HepG2 (cell line): ENCODE results near the gene PDIA2. TPM values are rescaled to one million over a fixed set of nuclear protein-coding genes. Genes with fewer than 3 reads are reported as not detected.

Source experiments
- CENPX ChIP-seq: sonication (generic); formaldehyde crosslinking; IDR thresholded peaks from 2 replicates; pipeline ENCODE4 v1.9.0; 2021; ENCODE audit warnings: mild to moderate bottlenecking, missing genetic modification reagents, moderate library complexity
- KLF6 ChIP-seq: IDR thresholded peaks from 2 replicates; pipeline ENCODE4 v1.8.0; 2016; ENCODE audit warnings: missing biosample characterization, missing genetic modification reagents
- NR2F1 ChIP-seq, 2 experiments: fragments of 450-650 bp in 1 of 2; formaldehyde crosslinking in 1 of 2; IDR thresholded peaks; 2 replicates each; pipeline versions ENCODE4 v1.5.0 to v1.6.1; 2016 to 2020; ENCODE audit warnings: mild to moderate bottlenecking in 1 of 2, missing compliant biosample characterization in 1 of 2, missing genetic modification reagents in 1 of 2, moderate library complexity in 1 of 2
- PRPF4 ChIP-seq: fragments of 200-400 bp; formaldehyde crosslinking; IDR thresholded peaks from 2 replicates; pipeline ENCODE4 v1.6.1; 2016; ENCODE audit warnings: low read length, low read depth; ENCODE audit not compliant: poor library complexity, severe bottlenecking
- TBX2 ChIP-seq: sonication (generic); formaldehyde crosslinking; IDR thresholded peaks from 2 replicates; pipeline ENCODE4 v1.5.0; 2020; ENCODE audit warnings: missing genetic modification reagents, mild to moderate bottlenecking, borderline replicate concordance
- THAP9 ChIP-seq: sonication (generic); formaldehyde crosslinking; IDR thresholded peaks from 2 replicates; pipeline ENCODE4; 2020; ENCODE audit warnings: missing genetic modification reagents, mild to moderate bottlenecking, borderline replicate concordance
- ZBTB25 ChIP-seq: IDR thresholded peaks from 2 replicates; pipeline ENCODE4 v1.6.1; 2018; ENCODE audit warnings: missing genetic modification reagents
- ZFX ChIP-seq: sonication (generic); formaldehyde crosslinking; IDR thresholded peaks from 2 replicates; pipeline ENCODE4 v1.4.0; 2020; ENCODE audit warnings: mild to moderate bottlenecking, low read depth, missing genetic modification reagents, moderate library complexity
- ZNF280B ChIP-seq: sonication (generic); formaldehyde crosslinking; IDR thresholded peaks from 2 replicates; pipeline ENCODE4 v1.5.0; 2020; ENCODE audit warnings: missing genetic modification reagents, mild to moderate bottlenecking, borderline replicate concordance
- ZNF441 ChIP-seq: sonication (generic); formaldehyde crosslinking; IDR thresholded peaks from 2 replicates; pipeline ENCODE4 v1.7.0; 2021; ENCODE audit warnings: missing genetic modification reagents, borderline replicate concordance
- ZNF510 ChIP-seq: sonication (generic); formaldehyde crosslinking; IDR thresholded peaks from 2 replicates; pipeline ENCODE4 v1.4.0; 2020; ENCODE audit warnings: low read depth, mild to moderate bottlenecking, missing genetic modification reagents
- ZNF556 ChIP-seq: sonication (generic); formaldehyde crosslinking; IDR thresholded peaks from 2 replicates; pipeline ENCODE4 v1.4.0; 2020; ENCODE audit warnings: mild to moderate bottlenecking, missing genetic modification reagents, borderline replicate concordance
- ZNF614 ChIP-seq: IDR thresholded peaks from 2 replicates; pipeline ENCODE4 v1.6.1; 2018; ENCODE audit warnings: missing biosample characterization, missing genetic modification reagents, inconsistent platforms, borderline replicate concordance
- ZNF678 ChIP-seq: sonication (generic); formaldehyde crosslinking; IDR thresholded peaks from 2 replicates; pipeline ENCODE4 v1.4.0; 2020; ENCODE audit warnings: mild to moderate bottlenecking, missing genetic modification reagents
- ZNF850 ChIP-seq: sonication (generic); formaldehyde crosslinking; conservative IDR thresholded peaks from 2 replicates; pipeline ENCODE4 v1.9.0; 2021; ENCODE audit warnings: mild to moderate bottlenecking, missing genetic modification reagents
- polyA plus RNA-seq, 8 experiments: library from polyadenylated mRNA; depleted of rRNA in 3 of 8; stranded (reverse) in 7 of 8; unstranded in 1 of 8; fragments of >200 nt; fragmentation: Illumina TruSeq in 4 of 8; extraction: Trizol in 4 of 8; gene quantifications; 2 replicates each; pipeline versions ENCODE4 v1.2.1 to v1.2.3, GENCODE V29; 2011 to 2016; ENCODE audit warnings: low read depth in 4 of 8, missing spikeins in 1 of 8, mixed read lengths in 1 of 8; ENCODE audit not compliant: insufficient read depth in 1 of 8
- total RNA-seq, 5 experiments: library from RNA; depleted of rRNA; stranded (reverse); fragments of >200 nt; fragmentation: Illumina TruSeq; extraction: Trizol; gene quantifications; 2 replicates each; pipeline ENCODE4 v1.2.3, GENCODE V29; 2016; ENCODE audit warnings: low read depth in 1 of 5
- TF ChIP-seq, protein P1 (sequence below): sonication (generic); formaldehyde crosslinking; IDR thresholded peaks from 2 replicates; pipeline ENCODE4 v1.4.0; 2020; ENCODE audit warnings: missing genetic modification reagents
- TF ChIP-seq, protein P2 (sequence below): sonication (generic); formaldehyde crosslinking; conservative IDR thresholded peaks from 2 replicates; pipeline ENCODE4 v1.4.0; 2020; ENCODE audit warnings: missing genetic modification reagents

Gene PDIA2
- total and polyA plus RNA-seq, 2 of the 13 experiments (the other 11 are each of a cell fraction or from before 2014, with no cell fraction given) = 0.35 to 1.9 TPM

DNA sequence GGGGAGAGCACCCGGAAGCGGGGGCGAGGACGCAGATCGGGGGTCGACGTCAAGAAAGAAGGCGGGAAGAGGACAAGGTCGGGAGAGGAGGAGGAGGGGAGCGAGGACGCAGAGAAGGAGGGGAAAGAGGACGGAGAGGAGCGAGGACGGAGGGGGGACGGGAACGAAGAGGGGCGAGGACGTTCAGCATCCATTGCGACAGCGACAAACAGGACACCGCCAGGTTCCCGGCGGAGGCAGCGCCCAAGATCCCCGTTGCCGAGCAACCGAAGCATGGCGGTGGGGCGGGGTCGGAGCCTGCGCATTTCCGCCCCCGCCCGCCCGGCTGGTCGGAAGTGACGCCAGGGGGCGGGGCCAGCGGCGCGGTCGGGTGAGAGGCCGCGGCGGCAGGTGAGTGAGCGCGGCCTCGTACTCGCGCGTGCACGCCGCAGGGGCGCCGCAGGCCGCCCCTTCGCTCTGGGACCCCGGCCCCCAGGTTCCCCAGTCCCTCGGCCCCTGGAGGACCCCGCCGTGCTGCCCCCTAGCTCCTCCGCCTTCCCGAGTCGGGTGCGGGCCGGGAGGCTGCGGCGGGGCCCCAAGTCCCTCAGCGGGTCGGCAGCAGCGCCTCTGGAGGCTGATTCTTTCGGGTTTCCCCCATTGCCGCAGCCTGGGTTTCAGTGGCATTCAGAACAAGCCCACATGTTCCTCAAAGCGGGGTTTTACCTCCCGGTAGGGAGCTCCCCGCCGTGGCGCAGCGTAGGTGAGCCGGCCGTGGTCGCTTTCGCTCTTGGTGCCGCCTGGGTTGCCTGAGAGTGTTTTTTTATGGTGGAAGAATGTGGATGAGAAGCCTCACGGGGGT, 48.3 kb upstream of the PDIA2 start, which contains the start of gene FAM234A (continued):
- TF ChIP-seq CENPX (no peak), NR2F1 (CRISPR knock-in tag; IDR thresholded peaks at IDR 0.05) (no peak), ZNF556 (0 out of 2 replicates have a peak, but pooled peaks have one; percentile 62), ZNF678 (no peak; the same call in 1 of the 2 replicates), ZNF510 (CRISPR knock-in tag) (no peak), ZNF441 (CRISPR knock-in tag) (0 out of 2 replicates have a peak, but pooled peaks have one; percentile 45), TBX2 (peak; percentile 64), ZNF280B (no peak; the same call in 1 of the 2 replicates), ZNF850 (CRISPR knock-in tag) (no peak), THAP9 (peak; percentile 3; the same call in 1 of the 2 replicates), ZNF614 (CRISPR knock-in tag) (peak; percentile 9; the same call in 1 of the 2 replicates), PRPF4 (no peak), KLF6 (CRISPR knock-in tag) (0 out of 2 replicates have a peak, but pooled peaks have one; percentile 68), ZBTB25 (CRISPR knock-in tag) (peak; percentile 23; the same call in 1 of the 2 replicates), ZFX (CRISPR knock-in tag) (peak; percentile 89)
- TF ChIP-seq, protein P1, sequence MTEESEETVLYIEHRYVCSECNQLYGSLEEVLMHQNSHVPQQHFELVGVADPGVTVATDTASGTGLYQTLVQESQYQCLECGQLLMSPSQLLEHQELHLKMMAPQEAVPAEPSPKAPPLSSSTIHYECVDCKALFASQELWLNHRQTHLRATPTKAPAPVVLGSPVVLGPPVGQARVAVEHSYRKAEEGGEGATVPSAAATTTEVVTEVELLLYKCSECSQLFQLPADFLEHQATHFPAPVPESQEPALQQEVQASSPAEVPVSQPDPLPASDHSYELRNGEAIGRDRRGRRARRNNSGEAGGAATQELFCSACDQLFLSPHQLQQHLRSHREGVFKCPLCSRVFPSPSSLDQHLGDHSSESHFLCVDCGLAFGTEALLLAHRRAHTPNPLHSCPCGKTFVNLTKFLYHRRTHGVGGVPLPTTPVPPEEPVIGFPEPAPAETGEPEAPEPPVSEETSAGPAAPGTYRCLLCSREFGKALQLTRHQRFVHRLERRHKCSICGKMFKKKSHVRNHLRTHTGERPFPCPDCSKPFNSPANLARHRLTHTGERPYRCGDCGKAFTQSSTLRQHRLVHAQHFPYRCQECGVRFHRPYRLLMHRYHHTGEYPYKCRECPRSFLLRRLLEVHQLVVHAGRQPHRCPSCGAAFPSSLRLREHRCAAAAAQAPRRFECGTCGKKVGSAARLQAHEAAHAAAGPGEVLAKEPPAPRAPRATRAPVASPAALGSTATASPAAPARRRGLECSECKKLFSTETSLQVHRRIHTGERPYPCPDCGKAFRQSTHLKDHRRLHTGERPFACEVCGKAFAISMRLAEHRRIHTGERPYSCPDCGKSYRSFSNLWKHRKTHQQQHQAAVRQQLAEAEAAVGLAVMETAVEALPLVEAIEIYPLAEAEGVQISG (CRISPR knock-in tag) = peak; percentile 64
- TF ChIP-seq, protein P2, sequence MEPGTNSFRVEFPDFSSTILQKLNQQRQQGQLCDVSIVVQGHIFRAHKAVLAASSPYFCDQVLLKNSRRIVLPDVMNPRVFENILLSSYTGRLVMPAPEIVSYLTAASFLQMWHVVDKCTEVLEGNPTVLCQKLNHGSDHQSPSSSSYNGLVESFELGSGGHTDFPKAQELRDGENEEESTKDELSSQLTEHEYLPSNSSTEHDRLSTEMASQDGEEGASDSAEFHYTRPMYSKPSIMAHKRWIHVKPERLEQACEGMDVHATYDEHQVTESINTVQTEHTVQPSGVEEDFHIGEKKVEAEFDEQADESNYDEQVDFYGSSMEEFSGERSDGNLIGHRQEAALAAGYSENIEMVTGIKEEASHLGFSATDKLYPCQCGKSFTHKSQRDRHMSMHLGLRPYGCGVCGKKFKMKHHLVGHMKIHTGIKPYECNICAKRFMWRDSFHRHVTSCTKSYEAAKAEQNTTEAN (CRISPR knock-in tag) = no peak
